GM12875 (cell line): ENCODE measurements around the gene MGAT4B.

Experiments used
- H3K4me3 ChIP-seq: one replicate; pipeline ENCODE4 v1.5.1; 2011; ENCODE audit warnings: low read depth, low read length, control low read depth
- TF ChIP-seq, protein P1 (sequence below): IDR thresholded peaks from 2 replicates; pipeline ENCODE4 v1.5.1; 2011; ENCODE audit warnings: low read depth, mild to moderate bottlenecking, control low read depth, inconsistent platforms, low read length, moderate library complexity, borderline replicate concordance; ENCODE audit not compliant: insufficient read depth

The MGAT4B gene

GRCh38 chr5:179759581-179760551 lies 46.8 kb downstream of the MGAT4B start:
- TF ChIP-seq, protein P1, sequence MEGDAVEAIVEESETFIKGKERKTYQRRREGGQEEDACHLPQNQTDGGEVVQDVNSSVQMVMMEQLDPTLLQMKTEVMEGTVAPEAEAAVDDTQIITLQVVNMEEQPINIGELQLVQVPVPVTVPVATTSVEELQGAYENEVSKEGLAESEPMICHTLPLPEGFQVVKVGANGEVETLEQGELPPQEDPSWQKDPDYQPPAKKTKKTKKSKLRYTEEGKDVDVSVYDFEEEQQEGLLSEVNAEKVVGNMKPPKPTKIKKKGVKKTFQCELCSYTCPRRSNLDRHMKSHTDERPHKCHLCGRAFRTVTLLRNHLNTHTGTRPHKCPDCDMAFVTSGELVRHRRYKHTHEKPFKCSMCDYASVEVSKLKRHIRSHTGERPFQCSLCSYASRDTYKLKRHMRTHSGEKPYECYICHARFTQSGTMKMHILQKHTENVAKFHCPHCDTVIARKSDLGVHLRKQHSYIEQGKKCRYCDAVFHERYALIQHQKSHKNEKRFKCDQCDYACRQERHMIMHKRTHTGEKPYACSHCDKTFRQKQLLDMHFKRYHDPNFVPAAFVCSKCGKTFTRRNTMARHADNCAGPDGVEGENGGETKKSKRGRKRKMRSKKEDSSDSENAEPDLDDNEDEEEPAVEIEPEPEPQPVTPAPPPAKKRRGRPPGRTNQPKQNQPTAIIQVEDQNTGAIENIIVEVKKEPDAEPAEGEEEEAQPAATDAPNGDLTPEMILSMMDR, result no peak
- no peak overlapping the region for H3K4me3 ChIP-seq

- no peak overlapping the region for H3K4me3 ChIP-seq
- TF ChIP-seq, protein P1, result no peak
These were observed 47.7 kb downstream of the MGAT4B start for GRCh38 chr5:179758955-179759354.

GRCh38 chr5:179755022-179755421 lies 51.6 kb downstream of the MGAT4B start:
- no peak overlapping the region for H3K4me3 ChIP-seq
- TF ChIP-seq, protein P1, result no peak

GRCh38 chr5:179753971-179754370 lies 52.7 kb downstream of the MGAT4B start:
- H3K4me3 ChIP-seq, result no peak overlapping the region
- TF ChIP-seq, protein P1, result no peak

DNA sequence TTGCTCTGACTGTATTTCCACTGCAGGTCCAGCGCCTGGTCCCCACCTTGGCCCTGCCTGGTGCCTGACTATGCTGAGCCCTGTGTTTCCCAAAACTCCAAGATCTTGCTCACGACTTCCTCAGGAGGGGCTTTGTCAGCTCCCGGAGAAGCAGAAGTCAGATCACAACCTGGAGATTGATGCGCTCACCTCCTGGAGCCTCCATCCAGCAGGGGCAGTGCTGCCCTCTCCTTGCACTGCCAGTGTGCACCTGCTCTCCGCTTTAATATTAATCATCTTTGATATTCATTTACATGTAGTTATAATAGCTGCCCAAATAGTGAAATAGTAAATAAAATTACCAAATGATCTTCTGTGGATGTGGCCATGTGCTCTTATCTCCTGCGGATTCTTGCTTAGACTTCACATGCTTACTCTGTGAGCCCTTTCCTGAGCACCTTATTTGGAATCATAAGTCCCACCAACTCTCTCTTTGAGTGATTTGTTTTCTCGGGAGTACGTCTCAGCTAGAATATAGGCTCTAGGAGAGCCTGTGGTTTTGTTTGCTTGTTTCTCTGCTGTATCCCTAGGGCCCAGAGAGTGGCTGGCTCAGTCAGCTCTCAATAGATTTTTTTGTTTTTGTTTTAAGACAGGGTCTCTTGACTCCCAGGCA lies 56.7 kb downstream of the MGAT4B start:
- TF ChIP-seq, protein P1, result no peak
- H3K4me3 ChIP-seq, result no peak overlapping the region

GRCh38 chr5:179747811-179748210 lies 58.9 kb downstream of the MGAT4B start:
- TF ChIP-seq, protein P1, result no peak
- no peak overlapping the region for H3K4me3 ChIP-seq
